Mucosa of rectum (tissue), 2 donors: ENCODE data around the gene A2M.

Source experiments
- H3K27ac ChIP-seq, 2 donors: one replicate each; pipeline ENCODE4 v1.7.0; 2013; ENCODE audit warnings: inconsistent platforms in 2 of 2, low read depth in 2 of 2, low read length in 2 of 2
- H3K27me3 ChIP-seq, 2 donors: one replicate each; pipeline ENCODE4 v1.7.0; 2013; ENCODE audit warnings: low read length in 2 of 2; ENCODE audit not compliant: control insufficient read depth in 2 of 2, insufficient read depth in 2 of 2
- H3K36me3 ChIP-seq, 2 donors: one replicate each; pipeline ENCODE4 v1.7.0; 2013; ENCODE audit warnings: low read length in 2 of 2; ENCODE audit not compliant: control insufficient read depth in 2 of 2, insufficient read depth in 2 of 2
- H3K4me1 ChIP-seq, 2 donors: one replicate each; pipeline ENCODE4 v1.7.0; 2013; ENCODE audit warnings: low read length in 2 of 2, mild to moderate bottlenecking in 1 of 2; ENCODE audit not compliant: control insufficient read depth in 2 of 2, insufficient read depth in 2 of 2
- H3K4me3 ChIP-seq, 2 donors: one replicate each; pipeline ENCODE4 v1.7.0; 2013; ENCODE audit warnings: low read length in 2 of 2
- H3K9ac ChIP-seq, 2 donors: one replicate each; pipeline ENCODE4 v1.7.0; 2013; ENCODE audit warnings: low read length in 2 of 2, low read depth in 1 of 2, mild to moderate bottlenecking in 1 of 2
- H3K9me3 ChIP-seq, 2 donors: one replicate each; pipeline ENCODE4 v1.7.0; 2013; ENCODE audit warnings: low read length in 2 of 2; ENCODE audit not compliant: control insufficient read depth in 2 of 2
- donor health status: healthy.
- donor health status: Normal muscosa, but diverticular disease.

The A2M gene

GRCh38 chr12:9041321-9041720 lies 74.4 kb downstream of the A2M start:
- Histone ChIP-seq H3K4me1 (no peaks in the 10 kb centered on the region), H3K9me3 (no peaks in the 10 kb centered on the region), H3K27me3 (no peaks in the 10 kb centered on the region), H3K27ac (no peak overlapping the region), H3K36me3 (no peaks in the 10 kb centered on the region), H3K9ac (no peak overlapping the region), H3K4me3 (no peak overlapping the region)

- H3K36me3 ChIP-seq = no peaks in the 10 kb centered on the region
These were observed 75.1 kb downstream of the A2M start for GRCh38 chr12:9040484-9041186.

DNA sequence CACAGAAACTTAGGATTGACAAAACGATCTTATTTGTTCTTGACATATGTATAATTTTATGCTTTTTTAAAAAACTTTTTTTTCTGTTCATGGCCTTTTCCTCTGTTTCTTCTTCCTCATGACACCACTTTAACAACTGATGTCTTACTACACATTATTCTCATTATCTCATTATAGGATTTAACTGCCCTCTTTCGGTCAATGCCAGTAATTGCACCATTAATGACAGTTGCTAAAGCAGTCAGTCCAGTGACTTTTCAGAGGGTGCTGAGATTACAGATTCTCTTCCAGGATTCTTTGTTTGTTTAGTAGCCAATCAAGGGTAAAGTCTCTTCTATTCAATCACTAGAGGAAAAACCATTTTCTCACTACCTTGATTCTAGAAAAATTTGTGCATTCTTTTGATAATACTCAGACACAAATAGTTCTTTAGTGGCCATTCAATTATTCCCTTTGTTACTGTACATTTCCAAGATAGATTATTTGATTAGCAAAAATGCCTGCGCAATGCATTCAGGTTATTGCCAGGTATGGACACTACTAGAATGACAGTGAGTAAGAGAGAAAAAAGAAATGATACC lies 76.2 kb downstream of the A2M start:
- H3K4me1 ChIP-seq = no peaks in the 10 kb centered on the region
- H3K27me3 ChIP-seq = no peaks in the 10 kb centered on the region
- no peak overlapping the region for H3K9ac ChIP-seq
- H3K9me3 ChIP-seq = no peaks in the 10 kb centered on the region
- no peak overlapping the region for H3K27ac ChIP-seq
- no peak overlapping the region for H3K4me3 ChIP-seq
- H3K36me3 ChIP-seq = no peaks in the 10 kb centered on the region

More at GRCh38 chr12:9040484-9041186, 75.1 kb downstream of the A2M start:
- Histone ChIP-seq H3K9ac (no peak overlapping the region), H3K27ac (no peak overlapping the region), H3K4me1 (no peaks in the 10 kb centered on the region), H3K27me3 (no peaks in the 10 kb centered on the region), H3K9me3 (no peaks in the 10 kb centered on the region), H3K4me3 (no peak overlapping the region)

DNA sequence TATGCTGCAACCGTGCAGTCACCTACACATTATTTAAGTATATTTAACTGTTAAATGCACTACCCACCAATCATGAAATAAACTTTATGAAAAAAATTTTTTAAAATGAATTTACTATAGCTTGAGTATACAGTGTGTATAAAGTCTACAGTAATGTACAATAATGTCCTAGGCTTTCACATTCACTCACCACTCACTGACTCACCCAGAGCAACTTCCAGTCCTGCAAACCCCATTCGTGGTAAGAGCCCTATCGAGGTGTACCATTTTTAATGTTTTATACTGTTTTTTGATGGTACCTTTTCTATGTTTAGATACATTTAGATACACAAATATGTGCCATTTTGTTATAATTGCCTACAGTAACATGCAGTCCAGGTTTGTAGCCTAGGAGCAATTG lies 78.3 kb downstream of the A2M start:
- Histone ChIP-seq H3K27me3 (no peaks in the 10 kb centered on the region), H3K27ac (no peak overlapping the region), H3K9ac (no peak overlapping the region), H3K4me1 (no peaks in the 10 kb centered on the region), H3K9me3 (no peaks in the 10 kb centered on the region), H3K4me3 (no peak overlapping the region), H3K36me3 (no peaks in the 10 kb centered on the region)

DNA sequence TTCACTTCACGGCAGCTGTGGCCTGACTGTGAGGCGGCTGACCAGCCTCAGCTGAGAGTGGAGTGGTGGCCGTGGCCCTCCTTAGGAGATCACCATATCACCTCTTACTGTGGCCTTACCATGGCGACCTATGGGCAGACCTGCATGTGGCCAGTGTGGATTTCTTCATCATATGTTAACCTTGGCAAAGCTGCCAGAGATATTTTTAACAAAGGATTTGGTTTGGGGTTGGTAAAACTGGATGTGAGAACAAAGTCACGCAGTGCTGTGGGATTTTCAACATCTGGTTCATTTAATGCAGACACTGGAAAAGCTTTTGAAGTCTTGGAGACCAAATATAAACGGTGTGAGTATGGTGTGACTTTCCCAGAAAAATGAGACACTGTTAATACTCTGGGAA lies 79.5 kb downstream of the A2M start:
- Histone ChIP-seq H3K27me3 (no peaks in the 10 kb centered on the region), H3K4me1 (no peaks in the 10 kb centered on the region), H3K4me3 (no peak overlapping the region), H3K9me3 (no peaks in the 10 kb centered on the region), H3K27ac (no peak overlapping the region), H3K36me3 (no peaks in the 10 kb centered on the region), H3K9ac (no peak overlapping the region)

GRCh38 chr12:9034095-9034494 lies 81.6 kb downstream of the A2M start:
- Histone ChIP-seq H3K4me1 (no peaks in the 10 kb centered on the region), H3K9ac (no peak overlapping the region), H3K9me3 (no peaks in the 10 kb centered on the region), H3K36me3 (no peaks in the 10 kb centered on the region), H3K27me3 (no peaks in the 10 kb centered on the region), H3K27ac (no peak overlapping the region), H3K4me3 (no peak overlapping the region)

- H3K4me3 ChIP-seq = no peak overlapping the region
- H3K27ac ChIP-seq = no peak overlapping the region
- H3K36me3 ChIP-seq = no peaks in the 10 kb centered on the region
- H3K9me3 ChIP-seq = no peaks in the 10 kb centered on the region
- no peaks in the 10 kb centered on the region for H3K27me3 ChIP-seq
- H3K4me1 ChIP-seq = no peaks in the 10 kb centered on the region
- H3K9ac ChIP-seq = no peak overlapping the region
These were observed 82.3 kb downstream of the A2M start for GRCh38 chr12:9033265-9033887.

DNA sequence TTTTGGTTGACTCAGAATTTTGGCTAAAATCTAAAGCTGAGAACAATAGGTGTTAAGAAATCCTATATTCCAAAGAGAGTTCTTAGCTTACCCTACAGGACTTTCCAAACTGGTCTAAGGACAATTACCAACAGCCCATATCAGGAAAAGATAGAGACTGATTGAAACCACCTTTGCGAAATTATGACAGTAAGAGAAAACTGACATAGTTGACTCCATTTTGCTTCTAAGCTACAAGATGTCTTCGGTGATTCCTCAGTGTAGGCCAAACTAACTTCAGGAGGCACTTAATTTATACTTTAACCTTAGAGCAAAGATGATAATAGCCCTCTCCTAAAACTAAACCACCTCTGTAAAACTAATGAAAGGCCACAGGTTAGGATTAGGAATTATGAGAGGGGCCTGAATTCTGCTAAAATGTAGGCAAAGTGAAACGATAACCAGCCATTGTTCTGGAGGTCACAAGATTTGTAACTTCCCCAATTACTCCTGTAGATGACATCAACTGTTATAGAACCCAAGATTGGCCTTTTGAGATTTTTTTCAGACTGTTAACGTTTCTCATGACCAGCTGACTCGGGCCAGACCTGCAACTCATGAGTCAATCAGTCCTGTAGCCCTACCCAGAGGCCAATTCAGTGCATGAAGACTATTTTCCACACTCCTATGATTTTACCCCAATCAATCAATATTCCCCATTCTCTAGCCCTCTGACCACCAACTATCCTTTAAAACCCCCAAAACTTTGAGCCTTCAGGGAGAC lies 83.3 kb downstream of the A2M start:
- no peaks in the 10 kb centered on the region for H3K36me3 ChIP-seq
- H3K4me1 ChIP-seq = no peaks in the 10 kb centered on the region
- H3K27me3 ChIP-seq = no peaks in the 10 kb centered on the region
- no peaks in the 10 kb centered on the region for H3K9me3 ChIP-seq
- no peak overlapping the region for H3K27ac ChIP-seq
- no peak overlapping the region for H3K4me3 ChIP-seq
- no peak overlapping the region for H3K9ac ChIP-seq

GRCh38 chr12:9030776-9031175 lies 84.9 kb downstream of the A2M start:
- no peaks in the 10 kb centered on the region for H3K36me3 ChIP-seq
- no peaks in the 10 kb centered on the region for H3K27me3 ChIP-seq
- no peaks in the 10 kb centered on the region for H3K9me3 ChIP-seq
- no peak overlapping the region for H3K4me3 ChIP-seq
- H3K27ac ChIP-seq = no peak overlapping the region
- no peak overlapping the region for H3K9ac ChIP-seq
- no peaks in the 10 kb centered on the region for H3K4me1 ChIP-seq
